Measurements from ENCODE around the gene PERCC1.

The PERCC1 gene

DNA sequence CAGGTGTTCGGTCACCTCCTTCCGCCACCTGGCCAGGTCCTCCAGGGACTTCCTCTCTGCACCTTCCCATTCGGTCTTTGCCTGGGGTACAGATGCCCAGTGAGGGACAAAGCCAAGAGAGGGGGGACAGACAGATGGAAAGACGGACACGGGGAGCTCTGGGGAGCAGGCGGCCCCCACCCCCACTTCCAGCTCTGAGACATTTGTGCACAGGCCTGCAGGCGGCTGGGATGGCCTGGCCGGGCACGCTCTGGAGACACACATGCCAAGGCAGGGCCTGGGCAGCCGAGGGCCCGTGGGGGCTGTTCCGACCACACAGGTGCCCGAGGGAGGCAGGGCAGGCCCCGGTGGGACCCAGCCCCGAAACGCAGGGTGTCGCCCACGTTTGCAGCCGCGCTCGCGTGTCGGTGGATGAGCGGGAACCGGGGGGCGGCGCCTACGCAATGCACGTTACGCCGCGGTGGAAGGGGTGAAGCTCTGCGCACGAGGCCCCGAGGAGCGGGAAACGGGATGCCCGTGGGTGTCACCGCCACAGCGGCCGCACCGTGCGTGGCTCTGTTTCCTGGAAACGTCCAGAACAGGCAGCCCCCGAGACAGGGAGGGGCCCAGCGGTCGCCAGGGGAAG is 6.0 kb downstream of the PERCC1 start:
- Histone ChIP-seq H3K27me3 (ENCODE audit: control insufficient read depth, low read length) (no peaks in the 10 kb centered on the region), H3F3A (ENCODE audit: control insufficient read depth, insufficient read depth) (no peaks in the 10 kb centered on the region), H3K4me1 (ENCODE audit: control insufficient read depth, low read length) (no peaks in the 10 kb centered on the region), H3K79me2 (ENCODE audit: control insufficient read depth, low read length) (no peaks in the 10 kb centered on the region), H3K27ac (ENCODE audit: low read depth, low read length) (no peak overlapping the region), H3K4me2 (ENCODE audit: low read length) (no peak overlapping the region), H3K4me3 (ENCODE audit: low read length) (no peak overlapping the region), H3K9me2 (replicated peaks; ENCODE audit: control insufficient read depth, low read length) (no peaks in the 10 kb centered on the region), H4K20me1 (ENCODE audit: control insufficient read depth, insufficient read depth, low read depth, low read length) (no peaks in the 10 kb centered on the region), H3K36me3 (ENCODE audit: control insufficient read depth, low read length) (no peaks in the 10 kb centered on the region), H3K9me3 (ENCODE audit: control insufficient read depth, insufficient read depth, low read length) (no peaks in the 10 kb centered on the region)
- TF ChIP-seq EZH2phosphoT487 (IDR thresholded peaks at IDR 0.05; ENCODE audit: borderline replicate concordance, low read length), result no peak
- TF ChIP-seq, protein P1, sequence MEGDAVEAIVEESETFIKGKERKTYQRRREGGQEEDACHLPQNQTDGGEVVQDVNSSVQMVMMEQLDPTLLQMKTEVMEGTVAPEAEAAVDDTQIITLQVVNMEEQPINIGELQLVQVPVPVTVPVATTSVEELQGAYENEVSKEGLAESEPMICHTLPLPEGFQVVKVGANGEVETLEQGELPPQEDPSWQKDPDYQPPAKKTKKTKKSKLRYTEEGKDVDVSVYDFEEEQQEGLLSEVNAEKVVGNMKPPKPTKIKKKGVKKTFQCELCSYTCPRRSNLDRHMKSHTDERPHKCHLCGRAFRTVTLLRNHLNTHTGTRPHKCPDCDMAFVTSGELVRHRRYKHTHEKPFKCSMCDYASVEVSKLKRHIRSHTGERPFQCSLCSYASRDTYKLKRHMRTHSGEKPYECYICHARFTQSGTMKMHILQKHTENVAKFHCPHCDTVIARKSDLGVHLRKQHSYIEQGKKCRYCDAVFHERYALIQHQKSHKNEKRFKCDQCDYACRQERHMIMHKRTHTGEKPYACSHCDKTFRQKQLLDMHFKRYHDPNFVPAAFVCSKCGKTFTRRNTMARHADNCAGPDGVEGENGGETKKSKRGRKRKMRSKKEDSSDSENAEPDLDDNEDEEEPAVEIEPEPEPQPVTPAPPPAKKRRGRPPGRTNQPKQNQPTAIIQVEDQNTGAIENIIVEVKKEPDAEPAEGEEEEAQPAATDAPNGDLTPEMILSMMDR (IDR thresholded peaks at IDR 0.05; ENCODE audit: low read depth, low read length, poor library complexity, severe bottlenecking), result no peak

DNA sequence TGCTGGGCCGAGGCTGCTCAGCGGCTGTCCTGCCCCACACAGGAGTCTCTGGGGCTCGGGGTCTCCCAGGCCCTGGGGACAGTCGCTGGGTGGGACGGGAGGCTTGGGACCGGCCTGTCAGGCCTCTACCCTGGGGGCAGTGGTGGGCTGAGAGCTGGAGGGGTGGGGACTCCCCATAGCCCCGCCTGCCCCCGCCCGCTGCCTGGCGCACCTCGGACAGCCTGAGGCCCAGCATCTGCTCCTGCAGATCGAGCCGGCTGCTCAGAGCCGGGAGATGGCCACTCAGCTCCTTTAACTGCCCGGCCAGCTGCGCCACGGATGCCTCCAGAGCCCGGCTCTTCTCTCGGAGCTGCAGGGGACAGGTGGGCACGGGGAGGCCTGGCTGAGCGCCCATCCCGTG is 6.7 kb downstream of the PERCC1 start:
- TF ChIP-seq, protein P1 (IDR thresholded peaks at IDR 0.05; ENCODE audit: low read depth, low read length, poor library complexity, severe bottlenecking), result no peak
- no peak for TF ChIP-seq EZH2phosphoT487 (IDR thresholded peaks at IDR 0.05; ENCODE audit: borderline replicate concordance, low read length)
- H3K4me1 ChIP-seq (ENCODE audit: control insufficient read depth, low read length), result no peaks in the 10 kb centered on the region
- H3K27me3 ChIP-seq (ENCODE audit: control insufficient read depth, low read length), result no peaks in the 10 kb centered on the region
- H3K79me2 ChIP-seq (ENCODE audit: control insufficient read depth, low read length), result no peaks in the 10 kb centered on the region
- no peak overlapping the region for H3K4me2 ChIP-seq (ENCODE audit: low read length)
- no peaks in the 10 kb centered on the region for H4K20me1 ChIP-seq (ENCODE audit: control insufficient read depth, insufficient read depth, low read depth, low read length)
- no peak overlapping the region for H3K27ac ChIP-seq (ENCODE audit: low read depth, low read length)
- H3K4me3 ChIP-seq (ENCODE audit: low read length), result no peak overlapping the region
- H3K9me2 ChIP-seq (replicated peaks; ENCODE audit: control insufficient read depth, low read length), result no peaks in the 10 kb centered on the region
- H3K9me3 ChIP-seq (ENCODE audit: control insufficient read depth, insufficient read depth, low read length), result no peaks in the 10 kb centered on the region
- no peaks in the 10 kb centered on the region for H3K36me3 ChIP-seq (ENCODE audit: control insufficient read depth, low read length)
- H3F3A ChIP-seq (ENCODE audit: control insufficient read depth, insufficient read depth), result no peaks in the 10 kb centered on the region

DNA sequence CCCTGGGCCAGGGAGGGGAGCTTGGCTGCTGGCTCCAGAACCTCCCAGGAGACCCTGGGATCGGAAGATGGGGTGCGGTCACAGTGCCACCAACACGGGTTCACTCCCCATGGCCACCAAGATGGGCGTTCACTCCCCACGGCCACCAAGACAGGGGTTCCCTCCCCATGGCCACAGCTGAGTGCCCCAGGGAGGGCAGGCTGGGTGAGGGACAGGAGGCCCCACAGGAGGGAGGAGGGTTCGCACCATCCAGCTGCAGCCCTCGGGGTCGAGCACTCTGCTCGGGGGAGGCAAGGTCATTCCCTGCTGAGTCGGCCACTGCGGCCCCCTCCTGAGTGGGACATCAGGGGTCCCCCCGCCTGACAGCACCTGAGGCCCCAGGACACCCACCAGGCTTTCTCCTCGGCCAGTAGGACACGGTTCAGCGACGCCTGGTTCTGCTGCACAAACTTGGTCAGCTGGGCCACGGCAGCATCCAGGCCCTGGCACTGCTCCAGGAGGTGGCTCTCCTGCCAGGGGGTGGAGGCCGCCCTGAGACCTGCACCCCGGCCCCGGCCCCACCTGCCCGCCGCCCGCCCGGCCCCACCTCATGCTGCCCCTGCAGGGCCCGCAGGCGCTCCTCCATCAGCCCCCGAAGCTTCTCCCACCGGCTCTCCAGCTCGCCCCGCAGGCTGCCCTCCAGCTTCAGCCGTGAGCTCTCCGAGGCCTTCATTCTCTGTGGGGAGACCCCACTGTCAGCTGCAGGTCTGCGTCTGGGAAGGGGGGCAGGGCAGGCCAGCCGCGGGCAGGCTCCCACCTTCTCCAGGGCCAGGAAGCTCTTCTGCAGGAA is 7.6 kb downstream of the PERCC1 start:
- H3K36me3 ChIP-seq (ENCODE audit: control insufficient read depth, low read length), result no peaks in the 10 kb centered on the region
- no peaks in the 10 kb centered on the region for H3K9me3 ChIP-seq (ENCODE audit: control insufficient read depth, insufficient read depth, low read length)
- H3K4me1 ChIP-seq (ENCODE audit: control insufficient read depth, low read length), result no peaks in the 10 kb centered on the region
- TF ChIP-seq EZH2phosphoT487 (IDR thresholded peaks at IDR 0.05; ENCODE audit: borderline replicate concordance, low read length), result no peak
- TF ChIP-seq, protein P1 (IDR thresholded peaks at IDR 0.05; ENCODE audit: low read depth, low read length, poor library complexity, severe bottlenecking), result no peak
- H4K20me1 ChIP-seq (ENCODE audit: control insufficient read depth, insufficient read depth, low read depth, low read length), result no peaks in the 10 kb centered on the region
- H3K27ac ChIP-seq (ENCODE audit: low read depth, low read length), result no peak overlapping the region
- no peaks in the 10 kb centered on the region for H3F3A ChIP-seq (ENCODE audit: control insufficient read depth, insufficient read depth)
- no peaks in the 10 kb centered on the region for H3K27me3 ChIP-seq (ENCODE audit: control insufficient read depth, low read length)
- no peaks in the 10 kb centered on the region for H3K79me2 ChIP-seq (ENCODE audit: control insufficient read depth, low read length)
- no peak overlapping the region for H3K4me3 ChIP-seq (ENCODE audit: low read length)
- no peaks in the 10 kb centered on the region for H3K9me2 ChIP-seq (replicated peaks; ENCODE audit: control insufficient read depth, low read length)
- H3K4me2 ChIP-seq (ENCODE audit: low read length), result no peak overlapping the region
